GM12878 (cell line): ENCODE measurements around the gene BCORL1. TPM values are rescaled to one million over a fixed set of nuclear protein-coding genes. Genes with fewer than 3 reads are reported as not detected.

Experiments
- ATAC-seq: fragments of 200-7000 bp; cut with Tn5 transposase; 3 replicates; pipeline ENCODE4 v1.9.1; 2020; ENCODE audit warnings: mild to moderate bottlenecking, moderate library complexity
- BruUV-seq: library from RNA; stranded (reverse); fragments of 400-500 nt; replicated peaks from 2 replicates; lab custom pipeline; 2021; lab: Mats Ljungman, UMichigan
- CTCF ChIA-PET: fragments of 300-600 bp; sonication (Branson Sonifier 250); formaldehyde crosslinking; extraction: SDS; loops from one replicate; lab custom pipeline; 2021; ENCODE audit warnings: inconsistent platforms; lab: Yijun Ruan, JAX
- POLR2A ChIA-PET: fragments of 350-600 bp; formaldehyde crosslinking; extraction: SDS; loops from one replicate; lab custom pipeline; 2021; ENCODE audit warnings: inconsistent platforms; lab: Charles Lee
- RAD21 ChIA-PET: fragments of 300-600 bp; sonication (Branson Sonifier 250); formaldehyde crosslinking; loops from one replicate; lab custom pipeline; 2023; ENCODE audit warnings: antibody characterized with exemption; ENCODE audit not compliant: unreplicated experiment; lab: Charles Lee
- SMC1A ChIA-PET: fragments of 300-600 bp; sonication (Branson Sonifier 250); formaldehyde crosslinking; loops from one replicate; lab custom pipeline; 2023; ENCODE audit not compliant: unreplicated experiment, uncharacterized antibody; lab: Charles Lee
- DNase-seq: peaks from one replicate; pipeline ENCODE4 v3.0.0-alpha.2; 2011; ENCODE audit warnings: low read depth, low spot score
- FAIRE-seq: peaks from 3 replicates; lab custom pipeline; 2011; peaks lifted over from hg19 to GRCh38; lab: Jason Lieb, UNC
- H2AFZ ChIP-seq: 2 replicates; pipeline ENCODE4 v1.6.0; 2011; ENCODE audit warnings: low read depth, low read length, control low read depth; ENCODE audit not compliant: control insufficient read depth
- H3K27ac ChIP-seq: 2 replicates; pipeline ENCODE4 v1.5.1; 2011; ENCODE audit warnings: control low read depth; ENCODE audit not compliant: control insufficient read depth, insufficient read depth
- H3K27me3 ChIP-seq, 2 experiments: replicated peaks in 1 of 2; 2 replicates each; pipeline versions ENCODE4 v1.6.0 to v1.6.1; 2011; ENCODE audit warnings: low read length in 1 of 2; ENCODE audit not compliant: control insufficient read depth in 2 of 2, insufficient read depth in 2 of 2
- H3K36me3 ChIP-seq, 2 experiments: 2 replicates each; pipeline ENCODE4 v1.5.1; 2011; ENCODE audit warnings: low read length in 1 of 2; ENCODE audit not compliant: control insufficient read depth in 2 of 2, insufficient read depth in 2 of 2
- H3K4me1 ChIP-seq: 2 replicates; pipeline ENCODE4 v1.6.1; 2011; ENCODE audit warnings: mild to moderate bottlenecking, low read length, moderate library complexity, mixed read lengths; ENCODE audit not compliant: control insufficient read depth, insufficient read depth
- H3K4me2 ChIP-seq: 2 replicates; pipeline ENCODE4 v1.6.0; 2011; ENCODE audit warnings: control low read depth; ENCODE audit not compliant: control insufficient read depth, insufficient read depth
- H3K4me3 ChIP-seq: fragments of 200-600 bp; sonication (generic); 2 replicates; pipeline ENCODE4 v1.5.1; 2016
- H3K79me2 ChIP-seq: 2 replicates; pipeline ENCODE4 v1.6.0; 2011; ENCODE audit warnings: low read length; ENCODE audit not compliant: control insufficient read depth, insufficient read depth
- H3K9ac ChIP-seq: 2 replicates; pipeline ENCODE4 v1.8.0; 2011; ENCODE audit warnings: low read length, control low read depth, mixed read lengths; ENCODE audit not compliant: control insufficient read depth, insufficient read depth
- H3K9me3 ChIP-seq: replicated peaks from 3 replicates; pipeline ENCODE4 v1.5.1; 2011; ENCODE audit warnings: mild to moderate bottlenecking, low read length; ENCODE audit not compliant: control insufficient read depth, insufficient read depth
- H4K20me1 ChIP-seq: 2 replicates; pipeline ENCODE4 v1.6.0; 2011; ENCODE audit not compliant: control insufficient read depth, insufficient read depth
- FOS ChIP-seq: IDR thresholded peaks from 3 replicates; pipeline ENCODE4 v1.6.1; 2011; ENCODE audit warnings: borderline replicate concordance; ENCODE audit not compliant: insufficient read length; ENCODE audit errors: extremely low read depth
- TCF12 ChIP-seq: IDR thresholded peaks from 2 replicates; pipeline ENCODE4 v1.6.1; 2011; ENCODE audit warnings: low read depth, mild to moderate bottlenecking, low read length
- TCF7 ChIP-seq: IDR thresholded peaks from 2 replicates; pipeline ENCODE4 v1.6.1; 2014; ENCODE audit warnings: antibody characterized with exemption, borderline replicate concordance
- ZNF217 ChIP-seq: fragments of 450-650 bp; IDR thresholded peaks from 2 replicates; pipeline ENCODE4 v1.6.1; 2017; ENCODE audit warnings: antibody characterized with exemption, mild to moderate bottlenecking
- WGBS: methylation state at CpG from one replicate; pipeline ENCODE4 v1.1.6; 2016; ENCODE audit warnings: low lambda C conversion rate; ENCODE audit not compliant: insufficient replicate concordance, insufficient coverage; ENCODE audit errors: missing lambda C conversion rate; 5-methylcytosine and 5-hydroxymethylcytosine counted together
- in situ Hi-C: fragments of 300-500 bp; cut with MboI; formaldehyde crosslinking; loops from 9 replicates; pipeline ENCODE4 v1.14.3; 2018; ENCODE audit warnings: mixed read lengths
- intact Hi-C: fragments of 100-400 bp; cut with micrococcal nuclease; formaldehyde crosslinking; loops from one replicate; pipeline ENCODE4 v1.14.2; 2022; ENCODE audit not compliant: unreplicated experiment
- polyA plus RNA-seq, 11 experiments: library from polyadenylated mRNA; depleted of rRNA in 4 of 11; unstranded in 6 of 11; stranded (reverse) in 5 of 11; fragments of >200 nt; fragmentation: Nextera tagmentation in 4 of 11; fragmentation: Illumina TruSeq in 1 of 11; extraction: Ambion mirVana in 4 of 11; extraction: Trizol in 1 of 11; gene quantifications; 1 replicate in 1 of 11; 2 replicates in 10 of 11; pipeline versions ENCODE4 v1.2.1 to v1.2.3, GENCODE V29; 2011 to 2016; ENCODE audit warnings: inconsistent platforms in 2 of 11, missing spikeins in 2 of 11, low read depth in 1 of 11
- total RNA-seq, 4 experiments: library from RNA; depleted of rRNA in 3 of 4; stranded (reverse); fragments of >200 nt in 3 of 4; fragmentation: Illumina TruSeq in 1 of 4; extraction: Trizol in 1 of 4; gene quantifications; 2 replicates each; pipeline versions ENCODE4 v1.2.1 to v1.2.3, GENCODE V29; 2013 to 2021
- TF ChIP-seq, protein P1 (sequence below): fragments of 450-650 bp; IDR thresholded peaks from 2 replicates; pipeline ENCODE4 v1.6.1; 2017; ENCODE audit warnings: mild to moderate bottlenecking
- TF ChIP-seq, protein P2 (sequence below): IDR thresholded peaks from 2 replicates; pipeline ENCODE4 v1.6.1; 2011; ENCODE audit warnings: mild to moderate bottlenecking, low read depth, low read length, moderate library complexity; ENCODE audit not compliant: insufficient replicate concordance
- TF ChIP-seq, protein P3 (sequence below): IDR thresholded peaks from 2 replicates; pipeline ENCODE4 v1.6.1; 2012; ENCODE audit warnings: low read depth, low read length, improper control_type of control experiment

Gene BCORL1
- total and polyA plus RNA-seq, 10 of the 15 experiments (the other 5 are each of a cell fraction or from before 2014, with no cell fraction given) = 0.16 to 7.2 (median 0.94) TPM

DNA sequence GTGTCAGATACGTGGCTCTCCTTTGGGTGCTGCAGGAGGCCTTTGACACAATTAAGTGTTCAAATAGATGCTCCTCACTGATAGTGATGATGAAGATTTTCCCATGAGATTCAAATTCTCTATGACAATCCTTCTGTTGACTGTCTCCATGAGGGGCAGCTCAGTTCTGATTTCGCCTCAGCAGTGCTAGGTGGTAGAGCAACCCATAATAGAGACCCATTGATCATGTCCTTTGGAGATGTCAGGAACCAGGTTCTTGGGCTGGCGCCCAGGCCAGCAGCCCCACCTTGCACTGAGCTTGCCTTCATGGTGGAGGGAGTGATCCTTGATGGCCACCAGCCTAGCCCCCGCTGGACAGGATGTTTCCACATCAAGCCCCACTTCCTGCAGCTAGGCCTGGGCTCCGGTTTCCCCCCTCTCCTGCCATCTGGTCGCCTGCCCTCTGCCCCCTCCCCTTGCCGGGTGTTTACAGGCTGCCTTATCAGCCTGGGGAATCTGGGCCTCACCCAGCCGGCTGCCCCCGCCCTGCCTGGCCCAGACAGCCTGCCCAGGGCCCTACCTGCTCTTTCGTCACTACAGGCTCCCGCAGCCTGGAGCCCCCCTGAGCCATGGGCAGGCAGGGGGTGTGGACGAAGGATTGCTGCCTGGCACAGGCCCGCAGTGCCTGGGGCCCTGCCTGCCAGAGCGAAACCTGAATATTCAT lies 115.2 kb downstream of the BCORL1 start (continued):
- TF ChIP-seq, protein P1, sequence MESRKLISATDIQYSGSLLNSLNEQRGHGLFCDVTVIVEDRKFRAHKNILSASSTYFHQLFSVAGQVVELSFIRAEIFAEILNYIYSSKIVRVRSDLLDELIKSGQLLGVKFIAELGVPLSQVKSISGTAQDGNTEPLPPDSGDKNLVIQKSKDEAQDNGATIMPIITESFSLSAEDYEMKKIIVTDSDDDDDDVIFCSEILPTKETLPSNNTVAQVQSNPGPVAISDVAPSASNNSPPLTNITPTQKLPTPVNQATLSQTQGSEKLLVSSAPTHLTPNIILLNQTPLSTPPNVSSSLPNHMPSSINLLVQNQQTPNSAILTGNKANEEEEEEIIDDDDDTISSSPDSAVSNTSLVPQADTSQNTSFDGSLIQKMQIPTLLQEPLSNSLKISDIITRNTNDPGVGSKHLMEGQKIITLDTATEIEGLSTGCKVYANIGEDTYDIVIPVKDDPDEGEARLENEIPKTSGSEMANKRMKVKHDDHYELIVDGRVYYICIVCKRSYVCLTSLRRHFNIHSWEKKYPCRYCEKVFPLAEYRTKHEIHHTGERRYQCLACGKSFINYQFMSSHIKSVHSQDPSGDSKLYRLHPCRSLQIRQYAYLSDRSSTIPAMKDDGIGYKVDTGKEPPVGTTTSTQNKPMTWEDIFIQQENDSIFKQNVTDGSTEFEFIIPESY = no peak
- TF ChIP-seq FOS (no peak), TCF12 (no peak)

DNA sequence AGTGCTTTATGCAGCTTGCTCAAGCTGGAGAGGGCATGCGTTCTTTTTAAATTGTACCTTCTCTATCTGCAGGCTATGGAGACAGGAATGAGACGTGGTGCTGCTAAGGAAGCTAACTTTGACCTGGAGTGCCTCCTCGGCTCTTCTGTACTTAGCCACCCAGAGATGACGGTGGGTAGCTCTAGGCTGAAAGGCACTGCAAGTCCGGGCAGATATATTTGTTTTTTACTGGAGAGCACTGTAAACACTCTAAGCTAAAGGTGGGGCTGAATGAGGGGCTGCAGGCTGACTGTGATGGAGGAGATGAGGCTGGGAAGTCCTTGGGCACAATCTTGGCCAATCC lies 115.7 kb downstream of the BCORL1 start:
- Histone ChIP-seq H3K79me2 (peaks cover 41% of the 10 kb centered on the region), H3K4me3 (no peak overlapping the region), H3K36me3 (peaks cover 0 to 3% of the 10 kb centered on the region in 2 experiments; a peak in 1 of 4 replicates), H3K27ac (no peak overlapping the region), H3K27me3 (no peaks in the 10 kb centered on the region), H3K4me1 (peaks cover 4% of the 10 kb centered on the region), H4K20me1 (no peaks in the 10 kb centered on the region; the same call in 1 of the 2 replicates), H3K4me2 (no peak overlapping the region), H2AFZ (no peak overlapping the region), H3K9me3 (no peaks in the 10 kb centered on the region), H3K9ac (no peak overlapping the region)
- ChIA-PET SMC1A (no interaction called here), CTCF (interaction anchor here (1.1 kb wide), 1 partner anchor 19 kb away, joined by 3 read pairs; no protein-coding TSS in a partner anchor), POLR2A (interaction anchor here (0.8 kb wide), 1 partner anchor 17 kb away, joined by 3 read pairs; no protein-coding TSS in a partner anchor), RAD21 (no interaction called here)
- no peak for TF ChIP-seq ZNF217
- no peak for TF ChIP-seq TCF7
- TF ChIP-seq, protein P2, sequence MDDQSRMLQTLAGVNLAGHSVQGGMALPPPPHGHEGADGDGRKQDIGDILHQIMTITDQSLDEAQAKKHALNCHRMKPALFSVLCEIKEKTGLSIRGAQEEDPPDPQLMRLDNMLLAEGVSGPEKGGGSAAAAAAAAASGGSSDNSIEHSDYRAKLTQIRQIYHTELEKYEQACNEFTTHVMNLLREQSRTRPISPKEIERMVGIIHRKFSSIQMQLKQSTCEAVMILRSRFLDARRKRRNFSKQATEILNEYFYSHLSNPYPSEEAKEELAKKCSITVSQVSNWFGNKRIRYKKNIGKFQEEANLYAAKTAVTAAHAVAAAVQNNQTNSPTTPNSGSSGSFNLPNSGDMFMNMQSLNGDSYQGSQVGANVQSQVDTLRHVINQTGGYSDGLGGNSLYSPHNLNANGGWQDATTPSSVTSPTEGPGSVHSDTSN = no peak
- TF ChIP-seq, protein P3, sequence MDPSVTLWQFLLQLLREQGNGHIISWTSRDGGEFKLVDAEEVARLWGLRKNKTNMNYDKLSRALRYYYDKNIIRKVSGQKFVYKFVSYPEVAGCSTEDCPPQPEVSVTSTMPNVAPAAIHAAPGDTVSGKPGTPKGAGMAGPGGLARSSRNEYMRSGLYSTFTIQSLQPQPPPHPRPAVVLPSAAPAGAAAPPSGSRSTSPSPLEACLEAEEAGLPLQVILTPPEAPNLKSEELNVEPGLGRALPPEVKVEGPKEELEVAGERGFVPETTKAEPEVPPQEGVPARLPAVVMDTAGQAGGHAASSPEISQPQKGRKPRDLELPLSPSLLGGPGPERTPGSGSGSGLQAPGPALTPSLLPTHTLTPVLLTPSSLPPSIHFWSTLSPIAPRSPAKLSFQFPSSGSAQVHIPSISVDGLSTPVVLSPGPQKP = no peak
- in situ Hi-C loops = no loop called here
- no peak for FAIRE-seq
- intact Hi-C loops = no loop called here
- no peak for ATAC-seq
- no TSS peak for BruUV-seq
- no peak for DNase-seq
- 45% methylated on average over 5 of the region's 5 CpGs for WGBS
